OCI-LY1 (cell line): ENCODE results near the gene RTRAF.

ENCODE experiments used
- CTCF ChIP-seq: fragments of 200-600 bp; sonication (generic), shearing (Covaris generic); IDR thresholded peaks from 2 replicates; pipeline ENCODE4 v1.5.1; 2017; ENCODE audit warnings: mild to moderate bottlenecking, antibody characterized with exemption, low read length, moderate library complexity, mixed read lengths
- EZH2 ChIP-seq: fragments of 200-600 bp; sonication (generic), shearing (Covaris generic); IDR thresholded peaks from 2 replicates; pipeline ENCODE4 v1.8.0; 2017; ENCODE audit warnings: borderline replicate concordance, mixed run types, mild to moderate bottlenecking, antibody characterized with exemption, low read length, moderate library complexity, mixed read lengths

DNA sequence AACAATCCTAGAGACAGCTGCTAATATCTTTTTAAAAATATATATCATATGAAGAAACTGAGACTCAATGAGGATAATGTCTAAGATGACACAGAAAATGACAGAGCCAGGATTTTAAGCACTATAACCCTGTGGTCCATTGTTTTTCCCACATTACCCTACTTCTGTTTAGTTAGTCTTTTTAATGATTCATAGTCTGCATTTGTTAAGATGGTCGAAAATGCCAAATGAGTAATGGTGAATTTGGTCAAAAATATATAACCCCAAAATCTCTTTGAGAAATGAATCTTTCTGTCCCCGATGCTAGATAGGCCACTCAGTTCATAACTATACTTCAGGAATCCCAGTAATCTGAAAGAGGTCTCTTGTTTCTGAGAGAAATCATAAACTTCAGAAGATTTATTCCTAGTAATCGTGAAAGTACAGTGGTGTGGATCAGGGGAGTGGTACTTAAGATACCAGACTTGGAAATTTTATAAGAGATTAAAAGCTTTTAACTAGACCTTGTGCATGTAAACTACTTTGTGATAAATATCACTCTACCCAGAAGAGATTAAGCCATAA lies 10.8 kb downstream of the RTRAF start:
- TF ChIP-seq CTCF (no peak), EZH2 (no peak)
